ENCODE results near the gene MYH15. TPM values are rescaled to one million over a fixed set of nuclear protein-coding genes. Genes with fewer than 3 reads are reported as not detected.

Gene MYH15
- total and polyA plus RNA-seq, 2 of the 8 experiments (the other 6 are each of a cell fraction or from before 2014, with no cell fraction given) = under 0.01 TPM; not detected in 1

DNA sequence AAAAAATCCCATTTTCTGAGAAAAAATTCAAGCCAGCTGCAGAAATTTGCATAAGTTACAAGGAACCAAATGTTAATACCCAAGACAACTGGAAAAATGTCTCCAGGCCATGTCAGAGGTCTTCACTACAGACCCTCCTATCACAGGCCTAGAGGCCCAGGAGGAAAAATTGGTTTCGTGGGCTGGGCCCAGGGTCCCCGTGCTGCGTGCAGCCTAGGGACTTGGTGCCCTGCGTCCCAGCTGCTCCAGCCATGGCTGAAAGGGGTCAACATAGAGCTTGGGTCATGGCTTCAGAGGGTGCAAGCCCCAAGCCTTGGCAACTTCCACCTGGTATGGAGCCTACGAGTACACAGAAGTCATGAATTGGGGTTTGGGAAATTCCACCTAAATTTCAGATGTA, 78.0 kb downstream of the MYH15 start (continued):
- TF ChIP-seq SIX5 (IDR thresholded peaks at IDR 0.05; ENCODE audit: low read depth, low read length) = no peak
